WTC11 (cell line): ENCODE data around the gene MACROD2. TPM values are rescaled to one million over a fixed set of nuclear protein-coding genes. Genes with fewer than 3 reads are reported as not detected.
A peak's percentile ranks its signal among the peaks of the same experiment; 100 is the strongest.

Experiments used
- ATAC-seq: fragments of 200-7000 bp; cut with Tn5 transposase; 2 replicates; pipeline ENCODE4 v1.10.0; 2021; ENCODE audit warnings: mild to moderate bottlenecking, moderate library complexity
- CTCF ChIA-PET: fragments of 300-600 bp; sonication (Branson Sonifier 250); formaldehyde crosslinking; loops from one replicate; lab custom pipeline; 2021; ENCODE audit warnings: antibody characterized with exemption; lab: Charles Lee
- POLR2A ChIA-PET: fragments of 350-600 bp; sonication (Branson Sonifier 250); formaldehyde crosslinking; loops from one replicate; lab custom pipeline; 2021; ENCODE audit warnings: antibody characterized with exemption; lab: Charles Lee
- DNase-seq: peaks from one replicate; pipeline ENCODE4 v3.0.0; 2021; ENCODE audit warnings: low spot score
- H3K27ac Mint-ChIP-seq: 2 replicates; pipeline ENCODE4 v1.8.0; 2021; ENCODE audit warnings: mixed read lengths
- H3K27me3 Mint-ChIP-seq: 2 replicates; pipeline ENCODE4 v1.8.0; 2021; ENCODE audit warnings: low read depth, mild to moderate bottlenecking, moderate library complexity, mixed read lengths
- H3K36me3 Mint-ChIP-seq: 2 replicates; pipeline ENCODE4 v1.8.0; 2021; ENCODE audit warnings: mixed read lengths
- H3K4me1 Mint-ChIP-seq: 2 replicates; pipeline ENCODE4 v1.8.0; 2022; ENCODE audit warnings: mixed read lengths
- H3K4me3 Mint-ChIP-seq: 2 replicates; pipeline ENCODE4 v1.8.0; 2021; ENCODE audit warnings: mild to moderate bottlenecking, moderate library complexity, mixed read lengths
- H3K9me3 Mint-ChIP-seq: 2 replicates; pipeline ENCODE4 v1.8.0; 2021; ENCODE audit warnings: mixed read lengths
- ELF4 ChIP-seq: sonication (generic); formaldehyde crosslinking; IDR thresholded peaks from 2 replicates; pipeline ENCODE4 v1.8.1; 2022; ENCODE audit warnings: low read depth, mild to moderate bottlenecking, moderate library complexity, missing genetic modification reagents
- GABPB1 ChIP-seq: sonication (generic); formaldehyde crosslinking; IDR thresholded peaks from 2 replicates; pipeline ENCODE4 v1.8.1; 2023; ENCODE audit warnings: mild to moderate bottlenecking, missing genetic modification reagents
- MXD4 ChIP-seq: fragments of 250-450 bp; sonication (Bioruptor Pico); IDR thresholded peaks from 2 replicates; pipeline ENCODE4 v1.8.0; 2021; ENCODE audit warnings: mild to moderate bottlenecking, moderate library complexity, borderline replicate concordance
- NR2C2 ChIP-seq: sonication (generic); formaldehyde crosslinking; IDR thresholded peaks from 2 replicates; pipeline ENCODE4 v1.8.0; 2022; ENCODE audit warnings: mild to moderate bottlenecking, missing genetic modification reagents
- TP53 ChIP-seq: sonication (generic); formaldehyde crosslinking; IDR thresholded peaks from 2 replicates; pipeline ENCODE4 v1.8.1; 2023; ENCODE audit warnings: mild to moderate bottlenecking, missing genetic modification reagents
- ZNF263 ChIP-seq: sonication (generic); formaldehyde crosslinking; IDR thresholded peaks from 2 replicates; pipeline ENCODE4 v1.8.1; 2022; ENCODE audit warnings: low read depth, mild to moderate bottlenecking, moderate library complexity, missing genetic modification reagents
- ZNF423 ChIP-seq: fragments of 250-450 bp; sonication (Bioruptor Pico); IDR thresholded peaks from 2 replicates; pipeline ENCODE4 v2.1.2; 2022; ENCODE audit warnings: mild to moderate bottlenecking, moderate library complexity
- total RNA-seq: library from RNA; stranded (reverse); gene quantifications from 3 replicates; pipeline ENCODE4 v1.2.3, GENCODE V29; 2021
- TF ChIP-seq, protein P1 (sequence below): sonication (generic); formaldehyde crosslinking; IDR thresholded peaks from 2 replicates; pipeline ENCODE4 v1.8.1; 2022; ENCODE audit warnings: missing genetic modification reagents, borderline replicate concordance
- TF ChIP-seq, protein P2 (sequence below): fragments of 250-450 bp; sonication (Bioruptor Pico); IDR thresholded peaks from 2 replicates; pipeline ENCODE4 v1.9.0; 2021; ENCODE audit warnings: moderate library complexity, mild to moderate bottlenecking, inconsistent platforms, borderline replicate concordance
- TF ChIP-seq, protein P3 (sequence below): sonication (generic); formaldehyde crosslinking; IDR thresholded peaks from 2 replicates; pipeline ENCODE4 v1.8.0; 2023; ENCODE audit warnings: missing genetic modification reagents
- TF ChIP-seq, protein P4 (sequence below): sonication (generic); formaldehyde crosslinking; IDR thresholded peaks from 2 replicates; pipeline ENCODE4 v1.8.0; 2022; ENCODE audit warnings: mild to moderate bottlenecking, missing genetic modification reagents
- TF ChIP-seq, protein P5 (sequence below): sonication (generic); formaldehyde crosslinking; IDR thresholded peaks from 2 replicates; pipeline ENCODE4 v1.8.1; 2023; ENCODE audit warnings: mild to moderate bottlenecking, missing genetic modification reagents
- TF ChIP-seq, protein P6 (sequence below): sonication (generic); formaldehyde crosslinking; IDR thresholded peaks from 2 replicates; pipeline ENCODE4 v1.8.1; 2022; ENCODE audit warnings: low read depth, missing genetic modification reagents, borderline replicate concordance
- TF ChIP-seq, protein P7 (sequence below): fragments of 250-450 bp; sonication (Bioruptor Pico); IDR thresholded peaks from 2 replicates; pipeline ENCODE4 v1.9.0; 2021; ENCODE audit warnings: mild to moderate bottlenecking
- TF ChIP-seq, protein P8 (sequence below): fragments of 250-450 bp; sonication (Bioruptor Pico); conservative IDR thresholded peaks from 2 replicates; pipeline ENCODE4 v1.9.0; 2021; ENCODE audit warnings: mild to moderate bottlenecking
- TF ChIP-seq, protein P9 (sequence below): fragments of 250-450 bp; sonication (Bioruptor Pico); IDR thresholded peaks from 2 replicates; pipeline ENCODE4 v1.8.0; 2021; ENCODE audit warnings: mild to moderate bottlenecking

Gene MACROD2
- total RNA-seq, 1 experiment from 2014 or later: 4.1 TPM

DNA sequence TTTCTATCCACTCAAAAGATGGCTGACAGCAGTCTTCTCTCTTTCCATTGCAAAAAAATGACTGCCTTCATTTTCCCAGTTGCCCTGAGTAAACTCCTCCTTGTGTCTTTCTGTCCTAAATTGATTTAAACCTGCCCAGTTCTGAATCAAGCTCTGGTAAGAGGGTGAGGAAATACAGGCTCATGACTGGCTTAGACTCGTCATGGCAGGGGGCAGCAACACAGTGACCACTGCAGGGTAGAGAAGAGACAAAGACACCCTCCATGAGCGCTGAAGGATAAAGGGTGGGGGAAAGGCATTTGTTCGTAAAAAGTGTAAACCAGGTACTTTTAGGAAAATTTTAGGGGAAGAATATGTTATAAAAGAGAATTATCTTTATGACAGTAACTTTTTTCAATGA is 1080.3 kb downstream of the MACROD2 start:
- DNase-seq (no peak), ATAC-seq (peak; percentile 55)
- Mint-ChIP-seq H3K27me3 (no peaks in the 10 kb centered on the region), H3K9me3 (peaks cover under 1% of the 10 kb centered on the region), H3K4me3 (no peak overlapping the region), H3K4me1 (peaks cover 24% of the 10 kb centered on the region), H3K36me3 (0 out of 2 replicates have a peak, but pooled peaks cover under 1% of the 10 kb centered on the region), H3K27ac (no peak overlapping the region; the same call in 1 of the 2 replicates)
- TF ChIP-seq ZNF423 (CRISPR knock-in tag) (no peak), GABPB1 (CRISPR knock-in tag) (no peak), ELF4 (CRISPR knock-in tag) (no peak), TP53 (CRISPR knock-in tag) (no peak), NR2C2 (CRISPR knock-in tag) (no peak), ZNF263 (CRISPR knock-in tag) (no peak), MXD4 (no peak)
- TF ChIP-seq, protein P1, sequence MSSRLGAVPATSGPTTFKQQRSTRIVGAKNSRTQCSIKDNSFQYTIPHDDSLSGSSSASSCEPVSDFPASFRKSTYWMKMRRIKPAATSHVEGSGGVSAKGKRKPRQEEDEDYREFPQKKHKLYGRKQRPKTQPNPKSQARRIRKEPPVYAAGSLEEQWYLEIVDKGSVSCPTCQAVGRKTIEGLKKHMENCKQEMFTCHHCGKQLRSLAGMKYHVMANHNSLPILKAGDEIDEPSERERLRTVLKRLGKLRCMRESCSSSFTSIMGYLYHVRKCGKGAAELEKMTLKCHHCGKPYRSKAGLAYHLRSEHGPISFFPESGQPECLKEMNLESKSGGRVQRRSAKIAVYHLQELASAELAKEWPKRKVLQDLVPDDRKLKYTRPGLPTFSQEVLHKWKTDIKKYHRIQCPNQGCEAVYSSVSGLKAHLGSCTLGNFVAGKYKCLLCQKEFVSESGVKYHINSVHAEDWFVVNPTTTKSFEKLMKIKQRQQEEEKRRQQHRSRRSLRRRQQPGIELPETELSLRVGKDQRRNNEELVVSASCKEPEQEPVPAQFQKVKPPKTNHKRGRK: no peak
- TF ChIP-seq, protein P2, sequence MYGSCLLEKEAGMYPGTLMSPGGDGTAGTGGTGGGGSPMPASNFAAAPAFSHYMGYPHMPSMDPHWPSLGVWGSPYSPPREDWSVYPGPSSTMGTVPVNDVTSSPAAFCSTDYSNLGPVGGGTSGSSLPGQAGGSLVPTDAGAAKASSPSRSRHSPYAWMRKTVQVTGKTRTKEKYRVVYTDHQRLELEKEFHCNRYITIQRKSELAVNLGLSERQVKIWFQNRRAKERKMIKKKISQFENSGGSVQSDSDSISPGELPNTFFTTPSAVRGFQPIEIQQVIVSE (CRISPR knock-in tag): no peak
- TF ChIP-seq, protein P3, sequence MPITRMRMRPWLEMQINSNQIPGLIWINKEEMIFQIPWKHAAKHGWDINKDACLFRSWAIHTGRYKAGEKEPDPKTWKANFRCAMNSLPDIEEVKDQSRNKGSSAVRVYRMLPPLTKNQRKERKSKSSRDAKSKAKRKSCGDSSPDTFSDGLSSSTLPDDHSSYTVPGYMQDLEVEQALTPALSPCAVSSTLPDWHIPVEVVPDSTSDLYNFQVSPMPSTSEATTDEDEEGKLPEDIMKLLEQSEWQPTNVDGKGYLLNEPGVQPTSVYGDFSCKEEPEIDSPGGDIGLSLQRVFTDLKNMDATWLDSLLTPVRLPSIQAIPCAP (CRISPR knock-in tag): no peak
- TF ChIP-seq, protein P4, sequence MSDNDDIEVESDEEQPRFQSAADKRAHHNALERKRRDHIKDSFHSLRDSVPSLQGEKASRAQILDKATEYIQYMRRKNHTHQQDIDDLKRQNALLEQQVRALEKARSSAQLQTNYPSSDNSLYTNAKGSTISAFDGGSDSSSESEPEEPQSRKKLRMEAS (CRISPR knock-in tag): no peak
- TF ChIP-seq, protein P5, sequence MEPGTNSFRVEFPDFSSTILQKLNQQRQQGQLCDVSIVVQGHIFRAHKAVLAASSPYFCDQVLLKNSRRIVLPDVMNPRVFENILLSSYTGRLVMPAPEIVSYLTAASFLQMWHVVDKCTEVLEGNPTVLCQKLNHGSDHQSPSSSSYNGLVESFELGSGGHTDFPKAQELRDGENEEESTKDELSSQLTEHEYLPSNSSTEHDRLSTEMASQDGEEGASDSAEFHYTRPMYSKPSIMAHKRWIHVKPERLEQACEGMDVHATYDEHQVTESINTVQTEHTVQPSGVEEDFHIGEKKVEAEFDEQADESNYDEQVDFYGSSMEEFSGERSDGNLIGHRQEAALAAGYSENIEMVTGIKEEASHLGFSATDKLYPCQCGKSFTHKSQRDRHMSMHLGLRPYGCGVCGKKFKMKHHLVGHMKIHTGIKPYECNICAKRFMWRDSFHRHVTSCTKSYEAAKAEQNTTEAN (CRISPR knock-in tag): no peak
- TF ChIP-seq, protein P6, sequence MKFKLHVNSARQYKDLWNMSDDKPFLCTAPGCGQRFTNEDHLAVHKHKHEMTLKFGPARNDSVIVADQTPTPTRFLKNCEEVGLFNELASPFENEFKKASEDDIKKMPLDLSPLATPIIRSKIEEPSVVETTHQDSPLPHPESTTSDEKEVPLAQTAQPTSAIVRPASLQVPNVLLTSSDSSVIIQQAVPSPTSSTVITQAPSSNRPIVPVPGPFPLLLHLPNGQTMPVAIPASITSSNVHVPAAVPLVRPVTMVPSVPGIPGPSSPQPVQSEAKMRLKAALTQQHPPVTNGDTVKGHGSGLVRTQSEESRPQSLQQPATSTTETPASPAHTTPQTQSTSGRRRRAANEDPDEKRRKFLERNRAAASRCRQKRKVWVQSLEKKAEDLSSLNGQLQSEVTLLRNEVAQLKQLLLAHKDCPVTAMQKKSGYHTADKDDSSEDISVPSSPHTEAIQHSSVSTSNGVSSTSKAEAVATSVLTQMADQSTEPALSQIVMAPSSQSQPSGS (CRISPR knock-in tag): no peak
- TF ChIP-seq, protein P7, sequence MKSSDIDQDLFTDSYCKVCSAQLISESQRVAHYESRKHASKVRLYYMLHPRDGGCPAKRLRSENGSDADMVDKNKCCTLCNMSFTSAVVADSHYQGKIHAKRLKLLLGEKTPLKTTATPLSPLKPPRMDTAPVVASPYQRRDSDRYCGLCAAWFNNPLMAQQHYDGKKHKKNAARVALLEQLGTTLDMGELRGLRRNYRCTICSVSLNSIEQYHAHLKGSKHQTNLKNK: no peak
- TF ChIP-seq, protein P8, sequence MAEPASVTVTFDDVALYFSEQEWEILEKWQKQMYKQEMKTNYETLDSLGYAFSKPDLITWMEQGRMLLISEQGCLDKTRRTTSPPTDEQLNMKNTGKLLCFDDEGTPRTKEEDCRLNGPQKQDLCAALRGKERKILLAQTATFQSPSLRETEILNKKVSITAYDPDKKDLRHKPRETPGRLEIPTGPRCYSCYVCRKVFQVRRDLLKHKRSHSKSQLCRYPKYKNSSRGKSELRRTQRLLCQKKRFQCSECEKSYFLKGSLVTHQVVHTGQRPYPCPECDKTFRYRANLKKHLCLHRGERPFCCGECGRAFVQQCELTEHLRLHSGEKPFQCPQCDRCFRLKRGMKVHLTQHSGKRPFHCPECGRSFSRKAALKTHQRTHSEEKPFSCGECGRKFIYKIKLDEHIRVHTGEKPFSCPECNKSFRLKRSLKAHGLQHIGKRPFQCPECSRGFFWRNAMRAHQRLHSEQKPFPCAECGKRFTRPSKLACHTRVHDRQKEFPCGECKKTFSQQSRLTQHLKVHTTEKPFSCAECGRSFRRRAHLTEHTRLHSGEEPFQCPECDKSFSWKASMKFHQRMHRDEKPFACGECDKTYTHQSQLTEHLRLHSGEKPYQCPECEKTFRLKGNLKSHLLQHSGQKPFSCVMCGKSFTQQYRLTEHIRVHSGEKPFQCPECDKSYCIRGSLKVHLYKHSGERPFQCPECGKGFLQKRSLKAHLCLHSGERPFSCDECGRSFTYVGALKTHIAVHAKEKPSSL (CRISPR knock-in tag): no peak
- TF ChIP-seq, protein P9, sequence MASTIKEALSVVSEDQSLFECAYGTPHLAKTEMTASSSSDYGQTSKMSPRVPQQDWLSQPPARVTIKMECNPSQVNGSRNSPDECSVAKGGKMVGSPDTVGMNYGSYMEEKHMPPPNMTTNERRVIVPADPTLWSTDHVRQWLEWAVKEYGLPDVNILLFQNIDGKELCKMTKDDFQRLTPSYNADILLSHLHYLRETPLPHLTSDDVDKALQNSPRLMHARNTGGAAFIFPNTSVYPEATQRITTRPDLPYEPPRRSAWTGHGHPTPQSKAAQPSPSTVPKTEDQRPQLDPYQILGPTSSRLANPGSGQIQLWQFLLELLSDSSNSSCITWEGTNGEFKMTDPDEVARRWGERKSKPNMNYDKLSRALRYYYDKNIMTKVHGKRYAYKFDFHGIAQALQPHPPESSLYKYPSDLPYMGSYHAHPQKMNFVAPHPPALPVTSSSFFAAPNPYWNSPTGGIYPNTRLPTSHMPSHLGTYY (CRISPR knock-in tag): no peak
- ChIA-PET POLR2A (no interaction called here), CTCF (no interaction called here)
